Mesenchymal stem cell (in vitro differentiated cells and primary cell): ENCODE results near the gene ZMYND11. TPM values are rescaled to one million over a fixed set of nuclear protein-coding genes. Genes with fewer than 3 reads are reported as not detected.

Experiments
- DNase-seq: peaks from one replicate; pipeline ENCODE4 v3.0.0-alpha.2; 2013
- H2AFZ ChIP-seq: one replicate; pipeline ENCODE4 v1.6.1; 2013; ENCODE audit warnings: low read depth, mild to moderate bottlenecking, control low read depth, inconsistent platforms, low read length, moderate library complexity
- H2AK5ac ChIP-seq: 2 replicates; pipeline ENCODE4 v1.6.1; 2013; ENCODE audit warnings: low read length, moderate library complexity, mild to moderate bottlenecking, inconsistent platforms; ENCODE audit not compliant: severe bottlenecking
- H2BK120ac ChIP-seq: one replicate; pipeline ENCODE4 v1.6.1; 2013; ENCODE audit warnings: low read depth, mild to moderate bottlenecking, inconsistent platforms, low read length, moderate library complexity
- H2BK12ac ChIP-seq, 2 experiments: one replicate each; pipeline ENCODE4 v1.6.1; 2013; ENCODE audit warnings: inconsistent platforms in 2 of 2, low read length in 2 of 2, mild to moderate bottlenecking in 2 of 2, moderate library complexity in 2 of 2, control low read depth in 1 of 2
- H2BK15ac ChIP-seq: one replicate; pipeline ENCODE4 v1.6.1; 2013; ENCODE audit warnings: mild to moderate bottlenecking, low read depth, inconsistent platforms; ENCODE audit not compliant: poor library complexity, severe bottlenecking
- H2BK5ac ChIP-seq: 2 replicates; pipeline ENCODE4 v1.6.1; 2013; ENCODE audit warnings: low read depth, mild to moderate bottlenecking, low read length, control low read depth, inconsistent platforms; ENCODE audit not compliant: poor library complexity, severe bottlenecking
- H3K14ac ChIP-seq, 2 experiments: one replicate each; pipeline ENCODE4 v1.6.1; 2013; ENCODE audit warnings: inconsistent platforms in 2 of 2, low read length in 2 of 2, control low read depth in 1 of 2, mild to moderate bottlenecking in 1 of 2, moderate library complexity in 1 of 2
- H3K18ac ChIP-seq, 2 experiments: one replicate each; pipeline ENCODE4 v1.6.1; 2013; ENCODE audit warnings: inconsistent platforms in 2 of 2, low read length in 2 of 2, control low read depth in 1 of 2, low read depth in 1 of 2, mild to moderate bottlenecking in 1 of 2
- H3K23ac ChIP-seq, 2 experiments: one replicate each; pipeline ENCODE4 v1.6.1; 2013; ENCODE audit warnings: inconsistent platforms in 2 of 2, low read length in 2 of 2, mild to moderate bottlenecking in 2 of 2, moderate library complexity in 2 of 2, control low read depth in 1 of 2
- H3K27ac ChIP-seq: 2 replicates; pipeline ENCODE4 v1.5.1; 2013; ENCODE audit warnings: mild to moderate bottlenecking, moderate library complexity, low read length, control low read depth, inconsistent platforms; ENCODE audit not compliant: poor library complexity, severe bottlenecking
- H3K27me3 ChIP-seq, 2 experiments: 2 replicates each; pipeline versions ENCODE4 v1.6.1 to v1.7.0; 2013; ENCODE audit warnings: low read length in 2 of 2, mild to moderate bottlenecking in 2 of 2, moderate library complexity in 2 of 2, control low read depth in 1 of 2, inconsistent platforms in 1 of 2; ENCODE audit not compliant: control insufficient read depth in 1 of 2, insufficient read depth in 1 of 2
- H3K36me3 ChIP-seq, 2 experiments: 2 replicates each; pipeline versions ENCODE4 v1.6.1 to v1.7.0; 2013; ENCODE audit warnings: low read length in 2 of 2, control low read depth in 1 of 2, inconsistent platforms in 1 of 2, low read depth in 1 of 2, mild to moderate bottlenecking in 1 of 2; ENCODE audit not compliant: insufficient read depth in 2 of 2, control insufficient read depth in 1 of 2
- H3K4ac ChIP-seq, 2 experiments: one replicate each; pipeline ENCODE4 v1.6.1; 2013; ENCODE audit warnings: inconsistent platforms in 2 of 2, low read length in 2 of 2, mild to moderate bottlenecking in 2 of 2, moderate library complexity in 2 of 2, control low read depth in 1 of 2, low read depth in 1 of 2
- H3K4me1 ChIP-seq: 2 replicates; pipeline ENCODE4 v1.6.1; 2013; ENCODE audit warnings: low read depth, low read length, control low read depth; ENCODE audit not compliant: control insufficient read depth, insufficient read depth
- H3K4me2 ChIP-seq: 2 replicates; pipeline ENCODE4 v1.6.1; 2013; ENCODE audit warnings: low read length, mild to moderate bottlenecking, inconsistent platforms; ENCODE audit not compliant: poor library complexity, severe bottlenecking
- H3K4me3 ChIP-seq, 2 experiments: 2 replicates each; pipeline versions ENCODE4 v1.5.1 to v1.7.0; 2013; ENCODE audit warnings: low read length in 2 of 2, mild to moderate bottlenecking in 2 of 2, control low read depth in 1 of 2, low read depth in 1 of 2; ENCODE audit not compliant: insufficient read depth in 1 of 2
- H3K79me1 ChIP-seq: replicated peaks from 2 replicates; pipeline ENCODE4 v1.6.1; 2013; ENCODE audit warnings: mild to moderate bottlenecking, control low read depth, low read length, inconsistent platforms; ENCODE audit not compliant: poor library complexity, severe bottlenecking
- H3K9ac ChIP-seq: 2 replicates; pipeline ENCODE4 v1.7.0; 2013; ENCODE audit warnings: mild to moderate bottlenecking, low read length, moderate library complexity
- H3K9me3 ChIP-seq: 2 replicates; pipeline ENCODE4 v1.7.0; 2013; ENCODE audit warnings: mild to moderate bottlenecking, low read length; ENCODE audit not compliant: control insufficient read depth
- H4K8ac ChIP-seq: one replicate; pipeline ENCODE4 v1.6.1; 2013; ENCODE audit warnings: inconsistent platforms, mild to moderate bottlenecking, low read length, moderate library complexity
- H4K91ac ChIP-seq: one replicate; pipeline ENCODE4 v1.6.1; 2013; ENCODE audit warnings: mild to moderate bottlenecking, low read length, inconsistent platforms
- WGBS: methylation state at CpG from one replicate; pipeline ENCODE4 v1.1.7; 2013; ENCODE audit warnings: mixed read lengths; 5-methylcytosine and 5-hydroxymethylcytosine counted together
- polyA plus RNA-seq, 2 experiments: library from polyadenylated mRNA; stranded (reverse); fragments of 200-250 nt; gene quantifications; one replicate each; pipeline ENCODE4 v1.2.3, GENCODE V29; 2013

The ZMYND11 gene
- 35.4 TPM for polyA plus RNA-seq (2013, experiment 1 of 2)
- polyA plus RNA-seq (2013, experiment 2 of 2): 35.2 TPM

- Histone ChIP-seq H3K79me1 (peaks cover 1% of the 10 kb centered on the region), H3K27me3 (no peaks in the 10 kb centered on the region), H4K8ac (peak within 1 kb of the TSS; percentile 92), H2BK15ac (peak within 1 kb of the TSS; percentile 71), H2AFZ (peak within 1 kb of the TSS; percentile 97), H3K4me2 (peak within 1 kb of the TSS; percentile 91), H2AK5ac (no peak within 1 kb of the TSS), H3K18ac (peak within 1 kb of the TSS; percentile 95 to 98), H3K23ac (peak within 1 kb of the TSS in 1 of 2 experiments; percentile 90), H3K4me1 (peaks cover 13% of the 10 kb centered on the region), H2BK120ac (peak within 1 kb of the TSS; percentile 96), H3K4ac (peak within 1 kb of the TSS; percentile 62 to 88), H3K9ac (peak within 1 kb of the TSS; percentile 91), H3K27ac (peak within 1 kb of the TSS; percentile 37), H3K36me3 (no peaks in the 10 kb centered on the region), H4K91ac (peak within 1 kb of the TSS; percentile 97), H3K14ac (peak within 1 kb of the TSS; percentile 86 to 95), H2BK5ac (peak within 1 kb of the TSS; percentile 97), H3K4me3 (peak within 1 kb of the TSS; percentile 93 to 99), H3K9me3 (no peaks in the 10 kb centered on the region), H2BK12ac (peak within 1 kb of the TSS in 1 of 2 experiments; percentile 81)
- 0% methylated on average over 19 of the region's 73 CpGs for whole genome bisulfite sequencing
- DNase-seq: peak; percentile 67
Measured at GRCh38 chr10:135132-135600, at the start of gene ZMYND11. ZMYND11 (plus strand) TSS chr10:135455; CDS start chr10:180013, 44,558 bp downstream.

GRCh38 chr10:86031-86430 lies 49.2 kb upstream of the ZMYND11 start:
- Histone ChIP-seq H3K79me1 (no peaks in the 10 kb centered on the region), H3K14ac (no peak overlapping the region), H2BK15ac (no peak overlapping the region), H2AK5ac (no peak overlapping the region), H3K9ac (no peak overlapping the region), H3K9me3 (no peaks in the 10 kb centered on the region), H3K4me2 (no peak overlapping the region), H3K4ac (no peak overlapping the region), H3K4me3 (no peak overlapping the region), H3K4me1 (no peaks in the 10 kb centered on the region), H4K8ac (no peak overlapping the region), H3K23ac (no peak overlapping the region), H3K36me3 (no peaks in the 10 kb centered on the region), H3K18ac (no peak overlapping the region), H2BK12ac (no peak overlapping the region), H4K91ac (no peak overlapping the region), H3K27me3 (peaks cover 37 to 47% of the 10 kb centered on the region in 2 experiments), H2BK120ac (no peak overlapping the region), H2BK5ac (no peak overlapping the region), H3K27ac (no peak overlapping the region), H2AFZ (no peak overlapping the region)
- 72% methylated on average over 8 of the region's 10 CpGs for WGBS
- no peak for DNase-seq

- H4K91ac ChIP-seq: no peak overlapping the region
Measured at GRCh38 chr10:87177-88080, 47.8 kb upstream of the ZMYND11 start.

GRCh38 chr10:88253-88652 lies 47.0 kb upstream of the ZMYND11 start:
- Histone ChIP-seq H2AFZ (no peak overlapping the region), H3K79me1 (no peaks in the 10 kb centered on the region), H4K91ac (no peak overlapping the region), H2BK15ac (no peak overlapping the region), H2BK12ac (no peak overlapping the region), H2BK120ac (no peak overlapping the region), H3K18ac (no peak overlapping the region), H3K14ac (no peak overlapping the region), H2AK5ac (no peak overlapping the region), H3K4me1 (peaks cover 4% of the 10 kb centered on the region), H3K4me2 (no peak overlapping the region), H3K36me3 (no peaks in the 10 kb centered on the region), H3K27ac (no peak overlapping the region), H4K8ac (no peak overlapping the region), H2BK5ac (no peak overlapping the region), H3K9me3 (no peaks in the 10 kb centered on the region), H3K4ac (no peak overlapping the region), H3K4me3 (no peak overlapping the region), H3K27me3 (peaks cover 31 to 45% of the 10 kb centered on the region in 2 experiments), H3K9ac (no peak overlapping the region), H3K23ac (no peak overlapping the region)
- WGBS: 62% methylated on average over 4 of the region's 4 CpGs
- no peak for DNase-seq

More at GRCh38 chr10:87177-88080, 47.8 kb upstream of the ZMYND11 start:
- H3K4me3 ChIP-seq: no peak overlapping the region
- no peak overlapping the region for H3K18ac ChIP-seq
- H3K4me1 ChIP-seq: peaks cover 4% of the 10 kb centered on the region
- no peak overlapping the region for H2AK5ac ChIP-seq
- WGBS: 91% methylated on average over 17 of the region's 19 CpGs
- no peak overlapping the region for H3K4ac ChIP-seq
- H2AFZ ChIP-seq: no peak overlapping the region
- H2BK15ac ChIP-seq: no peak overlapping the region
- H2BK12ac ChIP-seq: no peak overlapping the region
- no peak overlapping the region for H3K27ac ChIP-seq
- no peaks in the 10 kb centered on the region for H3K79me1 ChIP-seq
- no peak overlapping the region for H3K9ac ChIP-seq
- no peak overlapping the region for H2BK120ac ChIP-seq
- no peak overlapping the region for H2BK5ac ChIP-seq
- no peak overlapping the region for H4K8ac ChIP-seq
- no peaks in the 10 kb centered on the region for H3K36me3 ChIP-seq
- no peak overlapping the region for H3K23ac ChIP-seq
- no peak overlapping the region for H3K14ac ChIP-seq
- DNase-seq: no peak
- H3K27me3 ChIP-seq: peaks cover 31 to 49% of the 10 kb centered on the region in 2 experiments
- no peak overlapping the region for H3K4me2 ChIP-seq
- H3K9me3 ChIP-seq: no peaks in the 10 kb centered on the region
